H1 (cell line): ENCODE data around the gene RASAL2. TPM values are rescaled to one million over a fixed set of nuclear protein-coding genes. Genes with fewer than 3 reads are reported as not detected.

Experiments
- ATF2 ChIP-seq: IDR thresholded peaks from 2 replicates; pipeline ENCODE4 v1.6.1; 2012; ENCODE audit warnings: low read length, inconsistent platforms
- polyA plus RNA-seq, 7 experiments: library from polyadenylated mRNA; depleted of rRNA in 3 of 7; stranded (reverse) in 5 of 7; unstranded in 2 of 7; fragments of >200 nt in 5 of 7; fragments of 200-250 nt in 2 of 7; gene quantifications; 1 replicate in 5 of 7; 2 replicates in 1 of 7; 4 replicates in 1 of 7; pipeline versions ENCODE4 v1.2.1 to v1.2.3, GENCODE V29; 2011 to 2013; ENCODE audit warnings: missing spikeins in 2 of 7, mixed read lengths in 2 of 7
- total RNA-seq: library from RNA; stranded (reverse); fragmentation: NEBNext Ultra II Directional; extraction: Animal tissue kit (Norgen Biotek cat#: 25700); gene quantifications from 2 replicates; pipeline ENCODE4 v1.2.1, GENCODE V29; 2021
- TF ChIP-seq, protein P1 (sequence below): IDR thresholded peaks from 2 replicates; pipeline ENCODE4 v1.6.1; 2012; ENCODE audit warnings: inconsistent platforms

Gene RASAL2
- total and polyA plus RNA-seq, 2 of the 8 experiments (the other 6 are each of a cell fraction or from before 2014, with no cell fraction given): 15.9 to 32.5 TPM

DNA sequence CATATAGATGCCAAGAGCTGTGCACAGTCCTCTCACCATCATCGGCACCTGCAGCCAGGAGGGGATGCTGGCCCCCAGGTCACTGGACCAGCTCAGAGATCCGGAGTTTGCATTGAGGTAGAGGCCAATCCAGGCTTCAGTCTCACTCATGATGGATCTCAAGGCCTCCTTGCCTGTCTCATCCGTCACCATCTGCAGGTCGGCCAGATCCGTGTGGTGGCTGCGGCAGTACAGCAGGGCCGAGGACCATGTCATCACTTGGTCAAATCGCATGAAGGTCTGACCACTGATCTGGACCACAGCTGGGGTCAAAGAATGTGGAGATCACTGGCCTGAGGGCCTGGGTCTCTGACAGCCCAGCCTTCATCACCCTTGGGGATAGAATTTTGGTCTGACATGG is 396.2 kb downstream of the RASAL2 start (continued):
- TF ChIP-seq ATF2: no peak
- TF ChIP-seq, protein P1, sequence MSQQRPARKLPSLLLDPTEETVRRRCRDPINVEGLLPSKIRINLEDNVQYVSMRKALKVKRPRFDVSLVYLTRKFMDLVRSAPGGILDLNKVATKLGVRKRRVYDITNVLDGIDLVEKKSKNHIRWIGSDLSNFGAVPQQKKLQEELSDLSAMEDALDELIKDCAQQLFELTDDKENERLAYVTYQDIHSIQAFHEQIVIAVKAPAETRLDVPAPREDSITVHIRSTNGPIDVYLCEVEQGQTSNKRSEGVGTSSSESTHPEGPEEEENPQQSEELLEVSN: no peak
